ENCODE measurements around the gene FURIN. TPM values are rescaled to one million over a fixed set of nuclear protein-coding genes. Genes with fewer than 3 reads are reported as not detected.
A peak's percentile ranks its signal among the peaks of the same experiment; 100 is the strongest.

The FURIN gene
- total RNA-seq, 1 donor from 2014 or later, result 8.3 TPM

DNA sequence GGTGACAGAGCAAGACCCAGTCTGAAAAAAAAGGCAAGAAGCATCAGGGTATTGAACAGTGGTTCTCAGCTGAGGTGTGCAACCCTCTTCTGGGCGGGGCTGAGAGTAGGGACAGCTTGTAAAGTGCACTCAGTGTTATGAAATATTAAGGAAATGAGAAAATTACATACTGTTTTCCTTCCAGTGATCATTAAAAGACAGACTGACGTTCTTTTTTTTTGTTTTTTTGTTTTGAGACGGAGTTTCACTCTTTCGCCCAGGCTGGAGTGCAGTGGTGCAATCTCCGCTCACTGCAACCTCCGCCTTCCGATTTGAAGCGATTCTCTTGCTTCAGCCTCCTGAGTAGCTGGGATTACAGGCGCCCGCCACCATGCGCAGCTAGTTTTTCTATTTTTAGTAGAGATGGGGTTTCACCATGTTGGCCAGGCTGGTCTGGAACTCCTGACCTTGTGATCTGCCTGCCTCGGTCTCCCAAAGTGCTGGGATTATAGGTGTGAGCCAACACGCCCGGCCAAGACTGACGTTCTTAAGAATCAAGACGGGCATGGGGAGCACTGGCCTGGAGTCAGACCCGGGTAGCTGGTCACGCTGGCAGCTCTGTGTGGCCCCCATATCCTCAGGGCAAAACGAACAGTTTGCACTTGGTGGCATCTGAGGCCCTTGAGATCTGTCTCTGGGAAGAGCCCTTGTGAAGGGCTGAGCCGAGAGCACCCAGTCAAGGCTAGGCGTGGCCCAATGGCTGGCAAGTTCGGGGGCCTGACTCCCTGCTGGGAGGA is 46.1 kb downstream of the FURIN start:
- Mint-ChIP-seq H3K4me1 (no peaks in the 10 kb centered on the region), H3K36me3 (peaks cover 21% of the 10 kb centered on the region), H3K27ac (no peak overlapping the region), H3K4me3 (no peak overlapping the region), H3K27me3 (ENCODE audit: insufficient read depth, low read depth) (peaks cover 2% of the 10 kb centered on the region), H3K9me3 (no peaks in the 10 kb centered on the region)
- TF ChIP-seq EZH2phosphoT487 (IDR thresholded peaks at IDR 0.05) (no peak), EZH2 (IDR thresholded peaks at IDR 0.05) (no peak)
- TF ChIP-seq, protein P1, sequence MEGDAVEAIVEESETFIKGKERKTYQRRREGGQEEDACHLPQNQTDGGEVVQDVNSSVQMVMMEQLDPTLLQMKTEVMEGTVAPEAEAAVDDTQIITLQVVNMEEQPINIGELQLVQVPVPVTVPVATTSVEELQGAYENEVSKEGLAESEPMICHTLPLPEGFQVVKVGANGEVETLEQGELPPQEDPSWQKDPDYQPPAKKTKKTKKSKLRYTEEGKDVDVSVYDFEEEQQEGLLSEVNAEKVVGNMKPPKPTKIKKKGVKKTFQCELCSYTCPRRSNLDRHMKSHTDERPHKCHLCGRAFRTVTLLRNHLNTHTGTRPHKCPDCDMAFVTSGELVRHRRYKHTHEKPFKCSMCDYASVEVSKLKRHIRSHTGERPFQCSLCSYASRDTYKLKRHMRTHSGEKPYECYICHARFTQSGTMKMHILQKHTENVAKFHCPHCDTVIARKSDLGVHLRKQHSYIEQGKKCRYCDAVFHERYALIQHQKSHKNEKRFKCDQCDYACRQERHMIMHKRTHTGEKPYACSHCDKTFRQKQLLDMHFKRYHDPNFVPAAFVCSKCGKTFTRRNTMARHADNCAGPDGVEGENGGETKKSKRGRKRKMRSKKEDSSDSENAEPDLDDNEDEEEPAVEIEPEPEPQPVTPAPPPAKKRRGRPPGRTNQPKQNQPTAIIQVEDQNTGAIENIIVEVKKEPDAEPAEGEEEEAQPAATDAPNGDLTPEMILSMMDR (IDR thresholded peaks at IDR 0.05), result no peak
- H3K4me1 ChIP-seq, result no peaks in the 10 kb centered on the region
- no peaks in the 10 kb centered on the region for H3F3A ChIP-seq (ENCODE audit: low read depth)
- H2AFZ ChIP-seq (replicated peaks), result no peak overlapping the region
- no peak overlapping the region for H3K27ac ChIP-seq
- H3K27me3 ChIP-seq, result no peaks in the 10 kb centered on the region
- no peak overlapping the region for H3K9ac ChIP-seq
- no peaks in the 10 kb centered on the region for H3K79me2 ChIP-seq (ENCODE audit: low read depth)
- H3K4me2 ChIP-seq, result no peak overlapping the region
- H3K4me3 ChIP-seq, result no peak overlapping the region
- no peaks in the 10 kb centered on the region for H4K20me1 ChIP-seq (ENCODE audit: low read depth)
- H3K9me3 ChIP-seq (ENCODE audit: low read depth), result no peaks in the 10 kb centered on the region
- H3K36me3 ChIP-seq, result no peaks in the 10 kb centered on the region
- DNase-seq (ENCODE audit: low spot score), result no peak

DNA sequence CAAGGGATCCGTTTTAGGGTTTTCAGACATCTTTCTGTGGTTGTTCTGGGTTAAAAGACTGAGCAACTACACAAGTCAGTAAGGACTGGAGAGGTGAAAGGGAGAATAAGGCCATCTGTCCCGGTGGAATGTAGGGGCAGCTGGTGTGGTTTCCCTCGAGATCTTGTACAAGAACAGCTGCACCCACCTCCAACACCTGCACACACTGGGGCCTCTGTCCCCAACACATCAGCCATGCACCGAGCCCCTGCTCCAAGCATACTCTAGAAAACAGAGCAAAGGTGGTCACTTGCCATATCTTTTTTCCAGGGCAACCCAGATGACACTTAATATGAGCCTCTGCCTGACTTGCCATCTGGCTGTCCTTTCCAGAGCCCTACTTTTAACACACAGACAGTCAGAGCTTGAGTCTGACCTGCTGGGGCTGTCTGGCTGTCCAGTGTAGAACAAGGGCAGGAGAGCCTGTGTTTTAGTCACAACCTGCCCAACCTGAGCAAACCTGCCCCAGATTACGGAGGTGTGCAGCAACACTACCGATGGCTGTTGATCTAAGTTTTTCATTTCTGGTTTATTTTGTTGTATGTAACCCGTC is 46.9 kb downstream of the FURIN start:
- no peak overlapping the region for H3K27ac Mint-ChIP-seq
- H2AFZ ChIP-seq (replicated peaks), result no peak overlapping the region
- no peaks in the 10 kb centered on the region for H3K36me3 ChIP-seq
- peaks cover 26% of the 10 kb centered on the region for H3K36me3 Mint-ChIP-seq
- H3K27me3 Mint-ChIP-seq (ENCODE audit: insufficient read depth, low read depth), result peaks cover 2% of the 10 kb centered on the region
- H3K4me1 Mint-ChIP-seq, result no peaks in the 10 kb centered on the region
- H3K9me3 Mint-ChIP-seq, result no peaks in the 10 kb centered on the region
- no peaks in the 10 kb centered on the region for H3K9me3 ChIP-seq (ENCODE audit: low read depth)
- no peaks in the 10 kb centered on the region for H3K79me2 ChIP-seq (ENCODE audit: low read depth)
- TF ChIP-seq EZH2 (IDR thresholded peaks at IDR 0.05) (no peak), EZH2phosphoT487 (IDR thresholded peaks at IDR 0.05) (no peak)
- TF ChIP-seq, protein P1 (IDR thresholded peaks at IDR 0.05), result no peak
- no peaks in the 10 kb centered on the region for H3K27me3 ChIP-seq
- no peak overlapping the region for H3K27ac ChIP-seq
- peak overlapping the region; percentile 15 for H3K4me3 Mint-ChIP-seq
- H3F3A ChIP-seq (ENCODE audit: low read depth), result no peaks in the 10 kb centered on the region
- no peak overlapping the region for H3K9ac ChIP-seq
- H3K4me1 ChIP-seq, result no peaks in the 10 kb centered on the region
- no peaks in the 10 kb centered on the region for H4K20me1 ChIP-seq (ENCODE audit: low read depth)
- no peak overlapping the region for H3K4me3 ChIP-seq
- DNase-seq (ENCODE audit: low spot score), result no peak
- no peak overlapping the region for H3K4me2 ChIP-seq

DNA sequence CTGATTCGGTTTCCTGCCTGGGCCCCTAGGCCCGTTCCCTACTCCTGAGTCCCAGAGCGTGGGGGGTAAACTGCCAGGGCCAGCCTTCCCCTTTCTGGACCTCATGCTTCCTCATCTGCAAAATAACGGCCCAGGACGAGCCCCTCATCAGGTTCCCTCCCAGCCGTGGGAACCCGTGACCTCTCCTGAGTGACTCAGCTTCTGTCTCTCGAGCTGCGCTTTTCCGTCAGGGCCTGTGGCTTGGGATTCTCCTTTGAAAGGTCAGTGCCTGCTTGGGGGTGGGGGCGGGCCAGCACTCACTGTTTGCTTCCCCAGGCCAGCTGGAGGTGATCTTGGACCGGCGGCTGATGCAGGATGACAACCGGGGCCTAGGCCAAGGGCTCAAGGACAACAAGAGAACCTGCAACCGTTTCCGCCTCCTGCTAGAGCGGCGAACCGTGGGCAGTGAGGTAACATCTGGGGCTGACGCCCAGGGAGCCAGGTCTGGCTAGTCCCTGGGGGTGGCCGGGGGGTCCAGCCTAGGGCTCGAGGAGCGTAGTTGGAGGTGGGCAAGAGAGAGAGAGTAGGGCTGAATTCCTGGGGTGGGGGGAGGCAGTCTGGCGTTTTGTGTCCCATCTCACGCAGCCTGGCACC is 47.5 kb downstream of the FURIN start:
- Mint-ChIP-seq H3K4me1 (no peaks in the 10 kb centered on the region), H3K27me3 (ENCODE audit: insufficient read depth, low read depth) (peaks cover 2% of the 10 kb centered on the region), H3K9me3 (no peaks in the 10 kb centered on the region), H3K27ac (no peak overlapping the region), H3K4me3 (no peak overlapping the region), H3K36me3 (peaks cover 26% of the 10 kb centered on the region)
- Histone ChIP-seq H2AFZ (replicated peaks) (no peak overlapping the region), H3K4me1 (no peaks in the 10 kb centered on the region), H3K9me3 (ENCODE audit: low read depth) (no peaks in the 10 kb centered on the region), H3K27ac (no peak overlapping the region), H3K4me3 (no peak overlapping the region), H3K4me2 (no peak overlapping the region), H3F3A (ENCODE audit: low read depth) (no peaks in the 10 kb centered on the region), H3K36me3 (no peaks in the 10 kb centered on the region), H4K20me1 (ENCODE audit: low read depth) (no peaks in the 10 kb centered on the region), H3K79me2 (ENCODE audit: low read depth) (no peaks in the 10 kb centered on the region), H3K27me3 (no peaks in the 10 kb centered on the region), H3K9ac (no peak overlapping the region)
- no peak for DNase-seq (ENCODE audit: low spot score)
- TF ChIP-seq, protein P1 (IDR thresholded peaks at IDR 0.05), result no peak
- TF ChIP-seq EZH2phosphoT487 (IDR thresholded peaks at IDR 0.05), result no peak
